Measurements from ENCODE around the gene RSRP1.

DNA sequence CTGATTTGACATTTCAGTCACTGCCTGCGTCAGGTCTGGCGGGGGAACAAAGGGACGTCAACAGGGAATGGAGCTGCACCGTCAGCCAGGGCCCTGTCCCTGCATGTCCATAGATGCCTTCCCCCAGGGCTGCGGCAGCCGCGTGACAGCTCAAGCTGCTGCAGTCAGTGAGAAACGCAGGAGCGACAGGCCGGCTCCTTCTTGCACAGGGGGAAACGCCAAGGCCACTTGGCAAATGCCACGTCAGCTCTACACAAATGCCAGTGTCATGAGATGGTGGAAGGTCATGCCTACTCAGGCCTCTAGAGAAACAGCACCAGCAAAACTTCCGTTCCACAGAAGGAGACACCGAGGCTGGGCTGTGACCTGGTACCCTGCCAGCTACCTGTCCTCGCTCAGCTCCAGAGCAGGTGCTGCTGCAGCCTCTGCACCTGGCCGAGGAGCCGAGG is 52.7 kb downstream of the RSRP1 start:
- TF ChIP-seq YY1 (IDR thresholded peaks at IDR 0.05; ENCODE audit: insufficient read depth, insufficient read length) = no peak
- TF ChIP-seq ZNF274 (IDR thresholded peaks at IDR 0.05; ENCODE audit: low read depth, low read length) = no peak
- no peak for TF ChIP-seq SUZ12 (IDR thresholded peaks at IDR 0.05; ENCODE audit: extremely low read depth, insufficient read depth, insufficient read length)
